NCI-H2227 (cell line): ENCODE results near the gene ABCF3.

Experiments
- DNase-seq: peaks from one replicate; lab custom pipeline; 2025; ENCODE audit not compliant: unreplicated experiment; lab: John Stamatoyannopoulos, UW

ABCF3 gene

GRCh38 chr3:184167786-184168185 lies 18.2 kb upstream of the ABCF3 start:
- DNase-seq, result no peak

- DNase-seq, result no peak
Measured at GRCh38 chr3:184168363-184169120, 17.5 kb upstream of the ABCF3 start.

GRCh38 chr3:184169896-184170875 lies 15.8 kb upstream of the ABCF3 start:
- DNase-seq, result no peak

- no peak for DNase-seq
Measured at GRCh38 chr3:184171562-184171961, 14.4 kb upstream of the ABCF3 start.

GRCh38 chr3:184172681-184173373 lies 13.2 kb upstream of the ABCF3 start:
- no peak for DNase-seq

GRCh38 chr3:184173374-184173722 lies 12.7 kb upstream of the ABCF3 start:
- DNase-seq, result no peak

GRCh38 chr3:184174284-184174645 lies 11.7 kb upstream of the ABCF3 start:
- DNase-seq, result no peak

GRCh38 chr3:184174646-184175492 lies 11.1 kb upstream of the ABCF3 start, which contains the start of gene AP2M1:
Gene AP2M1 (plus strand): TSS chr3:184174855. CDS start chr3:184176994, 2,139 bp downstream.
- DNase-seq, result peak; percentile 99

- no peak for DNase-seq
Measured at GRCh38 chr3:184175506-184175905, 10.5 kb upstream of the ABCF3 start.

GRCh38 chr3:184175981-184176376 lies 10.0 kb upstream of the ABCF3 start:
- no peak for DNase-seq

- peak; percentile 85 for DNase-seq
Measured at GRCh38 chr3:184176377-184177330, 9.3 kb upstream of the ABCF3 start.

GRCh38 chr3:184177331-184177731 lies 8.7 kb upstream of the ABCF3 start:
- no peak for DNase-seq

GRCh38 chr3:184177767-184178306 lies 8.2 kb upstream of the ABCF3 start:
- no peak for DNase-seq

GRCh38 chr3:184178521-184179138 lies 7.4 kb upstream of the ABCF3 start:
- DNase-seq, result no peak

GRCh38 chr3:184180165-184180564 lies 5.8 kb upstream of the ABCF3 start:
- no peak for DNase-seq

- DNase-seq, result no peak
Measured at GRCh38 chr3:184181596-184181995, 4.4 kb upstream of the ABCF3 start.

GRCh38 chr3:184183679-184184078 lies 2.3 kb upstream of the ABCF3 start:
- DNase-seq, result no peak

- no peak for DNase-seq
Measured at GRCh38 chr3:184184546-184185230, 1.3 kb upstream of the ABCF3 start.
